ENCODE measurements around the gene ZNF385B. TPM values are rescaled to one million over a fixed set of nuclear protein-coding genes. Genes with fewer than 3 reads are reported as not detected.
"Not testable (repeated sequence)": the region's sequence is repeated elsewhere in the genome, so short reads cannot be mapped to it uniquely, and the experiment has no call there.

The ZNF385B gene
- total RNA-seq, 3 donors from 2014 or later (not counting 1 experiment from before 2014, with no cell fraction given), result 0.54 TPM; not detected in 2

DNA sequence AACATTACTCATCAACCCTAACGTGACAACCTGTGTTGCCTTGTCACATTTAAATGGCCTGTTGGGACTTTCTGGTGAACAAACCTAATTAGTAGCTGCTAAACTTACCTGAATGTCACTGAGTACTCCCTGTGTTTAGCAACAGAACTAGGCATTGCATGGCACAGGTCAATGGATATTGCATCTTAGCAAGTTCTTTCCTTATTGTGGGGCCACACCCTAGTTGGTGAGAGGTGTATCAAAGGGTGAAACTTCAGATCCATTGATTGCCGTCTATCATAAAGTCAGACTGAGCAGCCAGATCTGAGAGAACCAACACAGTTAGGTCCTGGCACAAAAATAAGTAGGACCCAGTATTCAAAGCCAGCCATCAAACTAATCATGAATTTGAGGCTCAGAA is 29.8 kb upstream of the ZNF385B start:
- no peaks in the 10 kb centered on the region for H3K36me3 ChIP-seq (ENCODE audit: control insufficient read depth, insufficient read depth, low read length)
- Mint-ChIP-seq H3K4me1 (no peaks in the 10 kb centered on the region), H3K27me3 (ENCODE audit: low read depth in 2 of 2) (peaks cover 0 to 2% of the 10 kb centered on the region in 2 donors), H3K4me3 (no peak overlapping the region), H3K36me3 (peaks cover 8% of the 10 kb centered on the region), H3K27ac (no peak overlapping the region), H3K9me3 (peaks cover 15 to 18% of the 10 kb centered on the region in 2 donors)
- intact Hi-C loops (cut with micrococcal nuclease), result no loop called here
- H3K9me3 ChIP-seq (ENCODE audit: control insufficient read depth, insufficient read depth, low read length), result no peaks in the 10 kb centered on the region
- WGBS (ENCODE audit: insufficient coverage), result 81% methylated on average over 2 of the region's 2 CpGs
- no peak overlapping the region for H3K4me3 ChIP-seq (ENCODE audit: low read length)
- TF ChIP-seq, protein P1, sequence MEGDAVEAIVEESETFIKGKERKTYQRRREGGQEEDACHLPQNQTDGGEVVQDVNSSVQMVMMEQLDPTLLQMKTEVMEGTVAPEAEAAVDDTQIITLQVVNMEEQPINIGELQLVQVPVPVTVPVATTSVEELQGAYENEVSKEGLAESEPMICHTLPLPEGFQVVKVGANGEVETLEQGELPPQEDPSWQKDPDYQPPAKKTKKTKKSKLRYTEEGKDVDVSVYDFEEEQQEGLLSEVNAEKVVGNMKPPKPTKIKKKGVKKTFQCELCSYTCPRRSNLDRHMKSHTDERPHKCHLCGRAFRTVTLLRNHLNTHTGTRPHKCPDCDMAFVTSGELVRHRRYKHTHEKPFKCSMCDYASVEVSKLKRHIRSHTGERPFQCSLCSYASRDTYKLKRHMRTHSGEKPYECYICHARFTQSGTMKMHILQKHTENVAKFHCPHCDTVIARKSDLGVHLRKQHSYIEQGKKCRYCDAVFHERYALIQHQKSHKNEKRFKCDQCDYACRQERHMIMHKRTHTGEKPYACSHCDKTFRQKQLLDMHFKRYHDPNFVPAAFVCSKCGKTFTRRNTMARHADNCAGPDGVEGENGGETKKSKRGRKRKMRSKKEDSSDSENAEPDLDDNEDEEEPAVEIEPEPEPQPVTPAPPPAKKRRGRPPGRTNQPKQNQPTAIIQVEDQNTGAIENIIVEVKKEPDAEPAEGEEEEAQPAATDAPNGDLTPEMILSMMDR (IDR thresholded peaks at IDR 0.05), result no peak
- no peaks in the 10 kb centered on the region for H3K4me1 ChIP-seq (ENCODE audit: control insufficient read depth, insufficient read depth, low read length)
- H3K27ac ChIP-seq (ENCODE audit: low read length), result no peak overlapping the region
- ATAC-seq, result no peak
- DNase-seq, result no peak
- H3K27me3 ChIP-seq (ENCODE audit: control insufficient read depth, insufficient read depth, low read length), result no peaks in the 10 kb centered on the region

DNA sequence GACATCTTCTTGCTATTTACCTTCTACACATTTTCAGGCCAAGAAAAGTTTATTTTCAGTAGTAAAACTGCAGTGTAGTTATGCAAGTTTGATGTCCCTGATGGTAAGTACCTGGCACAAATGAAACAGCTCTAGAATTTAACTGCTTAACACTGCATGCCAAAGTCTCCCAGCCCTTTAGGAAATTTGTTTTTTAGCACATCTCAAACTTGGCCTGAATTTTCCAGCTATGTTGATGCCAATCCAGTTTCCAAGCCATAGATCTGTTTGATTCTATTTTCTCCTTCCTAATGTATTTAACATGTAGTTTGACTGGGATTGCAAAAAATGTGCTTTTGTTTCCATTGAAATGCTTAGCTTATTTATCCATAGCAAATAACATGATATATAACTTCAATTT is 29.3 kb upstream of the ZNF385B start:
- TF ChIP-seq, protein P1 (IDR thresholded peaks at IDR 0.05), result no peak
- peaks cover 15 to 18% of the 10 kb centered on the region in 2 donors for H3K9me3 Mint-ChIP-seq
- H3K27ac Mint-ChIP-seq, result no peak overlapping the region
- no peak overlapping the region for H3K4me3 Mint-ChIP-seq
- Histone ChIP-seq H3K36me3 (ENCODE audit: control insufficient read depth, insufficient read depth, low read length) (no peaks in the 10 kb centered on the region), H3K4me1 (ENCODE audit: control insufficient read depth, insufficient read depth, low read length) (no peaks in the 10 kb centered on the region), H3K27ac (ENCODE audit: low read length) (no peak overlapping the region), H3K9me3 (ENCODE audit: control insufficient read depth, insufficient read depth, low read length) (no peaks in the 10 kb centered on the region), H3K27me3 (ENCODE audit: control insufficient read depth, insufficient read depth, low read length) (no peaks in the 10 kb centered on the region), H3K4me3 (ENCODE audit: low read length) (no peak overlapping the region)
- H3K36me3 Mint-ChIP-seq, result peaks cover 8% of the 10 kb centered on the region
- no peak for ATAC-seq
- H3K4me1 Mint-ChIP-seq, result no peaks in the 10 kb centered on the region
- peaks cover 0 to 2% of the 10 kb centered on the region in 2 donors for H3K27me3 Mint-ChIP-seq (ENCODE audit: low read depth in 2 of 2)
- intact Hi-C loops (cut with micrococcal nuclease), result no loop called here
- DNase-seq, result no peak

DNA sequence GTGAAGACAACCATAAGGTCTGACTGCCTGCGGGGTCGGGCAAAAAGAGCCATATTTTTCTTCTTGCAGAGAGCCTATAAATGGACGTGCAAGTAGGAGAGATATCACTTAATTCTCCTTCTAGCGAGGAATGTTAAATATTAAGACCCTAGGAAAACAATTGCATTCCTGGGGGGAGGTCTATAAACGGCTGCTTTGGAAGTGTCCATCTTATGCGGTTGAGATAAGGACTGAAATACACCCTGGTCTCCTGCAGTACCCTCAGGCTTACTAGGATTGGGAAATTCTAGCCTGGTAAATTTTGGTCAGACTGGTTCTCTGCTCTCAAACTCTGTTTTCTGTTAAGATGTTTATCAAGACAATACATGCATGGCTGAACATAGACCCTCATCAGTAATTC is 27.2 kb upstream of the ZNF385B start:
- H3K27ac Mint-ChIP-seq; H3K36me3 Mint-ChIP-seq; H3K4me3 Mint-ChIP-seq; ATAC-seq; H3K9me3 ChIP-seq (ENCODE audit: control insufficient read depth, insufficient read depth, low read length); H3K4me3 ChIP-seq (ENCODE audit: low read length); DNase-seq; H3K27ac ChIP-seq (ENCODE audit: low read length); intact Hi-C loops (cut with micrococcal nuclease); H3K36me3 ChIP-seq (ENCODE audit: control insufficient read depth, insufficient read depth, low read length); H3K4me1 Mint-ChIP-seq; H3K27me3 ChIP-seq (ENCODE audit: control insufficient read depth, insufficient read depth, low read length); H3K4me1 ChIP-seq (ENCODE audit: control insufficient read depth, insufficient read depth, low read length); H3K27me3 Mint-ChIP-seq (ENCODE audit: low read depth in 2 of 2): not testable (repeated sequence)
- peaks cover 12 to 17% of the 10 kb centered on the region in 2 donors for H3K9me3 Mint-ChIP-seq
- WGBS (ENCODE audit: insufficient coverage), result 95% methylated on average over 6 of the region's 6 CpGs

GRCh38 chr2:179884193-179884592 is 22.8 kb upstream of the ZNF385B start:
- Histone ChIP-seq H3K4me1 (ENCODE audit: control insufficient read depth, insufficient read depth, low read length) (no peaks in the 10 kb centered on the region), H3K27me3 (ENCODE audit: control insufficient read depth, insufficient read depth, low read length) (no peaks in the 10 kb centered on the region), H3K9me3 (ENCODE audit: control insufficient read depth, insufficient read depth, low read length) (no peaks in the 10 kb centered on the region), H3K4me3 (ENCODE audit: low read length) (no peak overlapping the region), H3K36me3 (ENCODE audit: control insufficient read depth, insufficient read depth, low read length) (no peaks in the 10 kb centered on the region), H3K27ac (ENCODE audit: low read length) (no peak overlapping the region)
- WGBS (ENCODE audit: insufficient coverage), result 83% methylated on average over 8 of the region's 8 CpGs
- peaks cover 0 to 3% of the 10 kb centered on the region in 2 donors for H3K27me3 Mint-ChIP-seq (ENCODE audit: low read depth in 2 of 2)
- intact Hi-C loops (cut with micrococcal nuclease), result no loop called here
- peaks cover 8% of the 10 kb centered on the region for H3K36me3 Mint-ChIP-seq
- TF ChIP-seq, protein P1 (IDR thresholded peaks at IDR 0.05), result no peak
- no peak for DNase-seq
- no peak overlapping the region for H3K4me3 Mint-ChIP-seq
- H3K9me3 Mint-ChIP-seq, result peaks cover 2 to 6% of the 10 kb centered on the region in 2 donors
- ATAC-seq, result no peak
- H3K4me1 Mint-ChIP-seq, result no peaks in the 10 kb centered on the region
- H3K27ac Mint-ChIP-seq, result no peak overlapping the region
